GM18517 (cell line): Measurements from ENCODE around the gene ASAP2.

Source experiments
- ATAC-seq: cut with Tn5 transposase; IDR thresholded peaks from one replicate; pipeline ENCODE4 v1.9.1; 2021; ENCODE audit warnings: mild to moderate bottlenecking, moderate library complexity; ENCODE audit not compliant: unreplicated experiment

The ASAP2 gene

GRCh38 chr2:9230051-9230802, 23.6 kb downstream of the ASAP2 start:
- no peak for ATAC-seq

- no peak for ATAC-seq
Measured at GRCh38 chr2:9230881-9231280, 24.3 kb downstream of the ASAP2 start.

- no peak for ATAC-seq
Measured at GRCh38 chr2:9231291-9232165, 24.9 kb downstream of the ASAP2 start.

- ATAC-seq, result no peak
Measured at GRCh38 chr2:9232166-9232479, 25.5 kb downstream of the ASAP2 start.

GRCh38 chr2:9232886-9233285, 26.3 kb downstream of the ASAP2 start:
- no peak for ATAC-seq

GRCh38 chr2:9234680-9235146, 28.1 kb downstream of the ASAP2 start:
- no peak for ATAC-seq

GRCh38 chr2:9235147-9236044, 28.8 kb downstream of the ASAP2 start:
- no peak for ATAC-seq

- ATAC-seq, result no peak
Measured at GRCh38 chr2:9236045-9236344, 29.4 kb downstream of the ASAP2 start.

GRCh38 chr2:9236867-9237266, 30.3 kb downstream of the ASAP2 start:
- ATAC-seq, result no peak

- no peak for ATAC-seq
Measured at GRCh38 chr2:9237831-9238230, 31.2 kb downstream of the ASAP2 start.

- no peak for ATAC-seq
Measured at GRCh38 chr2:9238591-9239326, 32.1 kb downstream of the ASAP2 start.

GRCh38 chr2:9239616-9240015, 33.0 kb downstream of the ASAP2 start:
- no peak for ATAC-seq

- no peak for ATAC-seq
Measured at GRCh38 chr2:9240745-9241144, 34.1 kb downstream of the ASAP2 start.

- no peak for ATAC-seq
Measured at GRCh38 chr2:9241233-9241632, 34.6 kb downstream of the ASAP2 start.

GRCh38 chr2:9243357-9243756, 36.7 kb downstream of the ASAP2 start:
- no peak for ATAC-seq

- no peak for ATAC-seq
Measured at GRCh38 chr2:9244985-9245544, 38.5 kb downstream of the ASAP2 start.

GRCh38 chr2:9247177-9247576, 40.6 kb downstream of the ASAP2 start:
- ATAC-seq, result no peak

- ATAC-seq, result no peak
Measured at GRCh38 chr2:9247786-9248185, 41.2 kb downstream of the ASAP2 start.

GRCh38 chr2:9248363-9248762, 41.8 kb downstream of the ASAP2 start:
- ATAC-seq, result no peak

- ATAC-seq, result no peak
Measured at GRCh38 chr2:9249020-9249800, 42.6 kb downstream of the ASAP2 start.
